Activated CD4-positive, alpha-beta T cell treated with anti-CD3 and anti-CD28 coated beads for 48 hours (primary cell): ENCODE results near the gene RAB4A.
"Not testable (repeated sequence)": the region's sequence is repeated elsewhere in the genome, so short reads cannot be mapped to it uniquely, and the experiment has no call there.

ENCODE experiments used
- DNase-seq: peaks from one replicate; pipeline ENCODE4 v3.0.0-alpha.2; 2020

The RAB4A gene

GRCh38 chr1:229300099-229300757, 29.3 kb downstream of the RAB4A start:
- no peak for DNase-seq

GRCh38 chr1:229302740-229303139, 31.8 kb downstream of the RAB4A start:
- no peak for DNase-seq

DNA sequence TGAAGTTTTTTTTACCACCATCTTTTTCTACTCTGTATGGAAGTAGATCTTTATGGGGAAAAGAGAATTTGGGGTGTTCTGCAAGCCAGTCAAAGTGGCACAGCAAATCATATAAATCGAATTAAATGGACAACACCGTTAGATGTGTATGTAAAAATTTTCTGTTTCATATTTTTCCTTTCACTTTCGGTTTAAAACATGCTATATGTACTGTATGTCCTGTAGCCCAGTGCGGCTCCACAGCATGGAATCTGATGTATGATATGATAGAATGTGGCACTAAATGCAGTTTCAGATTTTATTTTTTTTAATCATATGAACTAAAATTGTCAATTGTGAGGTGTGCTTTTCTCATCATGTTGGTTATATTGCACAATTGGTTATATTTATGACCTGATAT, 32.9 kb downstream of the RAB4A start:
- DNase-seq: no peak

GRCh38 chr1:229305392-229305791, 34.5 kb downstream of the RAB4A start:
- no peak for DNase-seq

GRCh38 chr1:229309074-229309473, 38.2 kb downstream of the RAB4A start:
- no peak for DNase-seq

DNA sequence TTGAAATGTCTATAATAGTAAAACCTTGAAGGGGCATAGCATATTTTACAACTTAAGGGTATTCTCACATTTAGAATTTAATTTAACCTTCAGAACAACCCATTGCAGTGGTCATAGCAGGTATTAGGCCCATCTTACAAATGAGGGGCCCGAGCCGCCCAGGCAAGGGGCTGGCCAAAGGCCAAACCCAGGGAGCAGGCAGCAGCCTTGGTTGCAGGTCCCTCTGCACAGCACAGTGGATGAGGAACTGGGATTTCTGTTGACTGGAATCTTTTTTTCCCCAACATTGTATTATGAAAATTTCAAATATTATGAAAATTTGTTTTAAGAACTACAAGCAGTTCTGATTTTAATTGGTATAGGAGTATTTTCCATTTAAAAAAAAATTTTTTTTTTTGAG, 38.8 kb downstream of the RAB4A start:
- DNase-seq: no peak

DNA sequence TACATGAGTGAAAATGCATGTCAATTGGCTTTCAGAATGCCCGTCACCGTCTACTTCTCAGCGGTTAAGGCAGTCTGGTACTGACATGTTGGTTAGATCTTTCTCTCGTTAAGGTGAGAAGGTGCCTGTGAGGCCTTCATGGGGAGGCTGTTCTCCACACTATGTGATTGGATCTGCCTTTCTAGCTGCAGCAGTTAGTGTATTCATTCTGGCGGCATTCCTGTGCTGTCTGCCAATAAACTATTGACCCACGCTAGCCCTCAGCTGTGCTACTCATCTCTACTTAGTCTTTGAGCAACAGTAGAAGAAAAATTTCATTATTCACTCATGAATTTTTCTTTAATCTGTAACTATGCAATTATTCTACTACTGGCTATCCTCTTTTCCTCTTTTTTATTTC, 39.9 kb downstream of the RAB4A start:
- DNase-seq: no peak

DNA sequence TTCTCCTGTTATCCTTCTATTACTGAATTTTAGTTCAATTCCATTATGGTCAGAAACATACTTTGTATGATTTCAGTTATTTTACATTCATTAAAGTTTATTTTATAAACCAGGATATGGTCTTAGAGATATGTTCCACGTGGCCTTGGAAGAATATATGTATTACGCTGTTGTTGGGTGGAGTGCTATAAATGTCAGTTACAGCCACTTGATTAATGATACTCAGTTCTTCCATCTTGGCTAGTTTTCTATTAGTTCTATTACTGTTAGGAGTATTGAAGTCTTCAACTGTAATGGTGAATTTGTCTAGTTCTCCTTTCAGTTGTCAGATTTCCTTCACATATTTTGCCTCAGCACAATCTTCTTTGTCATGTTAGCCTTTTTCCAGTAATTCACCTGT, 45.3 kb downstream of the RAB4A start:
- no peak for DNase-seq

DNA sequence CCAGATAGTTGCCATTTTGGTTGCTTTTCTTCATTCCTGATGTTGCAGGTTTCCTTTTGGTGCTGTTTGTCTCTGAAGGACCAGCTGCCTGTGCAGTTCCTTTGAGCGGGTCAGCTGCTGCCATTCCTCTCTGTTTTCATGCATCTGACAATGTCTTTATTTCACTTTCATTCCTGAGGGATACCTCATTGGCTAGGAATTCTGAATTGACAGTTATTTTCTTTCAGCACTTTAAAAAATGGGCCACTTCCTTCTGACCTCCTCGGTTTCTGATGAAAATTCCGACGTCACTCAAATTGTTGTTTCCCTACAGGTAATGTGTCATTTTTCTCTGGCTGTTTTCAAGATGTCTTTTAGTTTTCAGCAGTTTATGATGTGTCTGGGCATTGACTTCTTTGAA, 47.1 kb downstream of the RAB4A start:
- no peak for DNase-seq

GRCh38 chr1:229319487-229319886, 48.6 kb downstream of the RAB4A start:
- DNase-seq: no peak

DNA sequence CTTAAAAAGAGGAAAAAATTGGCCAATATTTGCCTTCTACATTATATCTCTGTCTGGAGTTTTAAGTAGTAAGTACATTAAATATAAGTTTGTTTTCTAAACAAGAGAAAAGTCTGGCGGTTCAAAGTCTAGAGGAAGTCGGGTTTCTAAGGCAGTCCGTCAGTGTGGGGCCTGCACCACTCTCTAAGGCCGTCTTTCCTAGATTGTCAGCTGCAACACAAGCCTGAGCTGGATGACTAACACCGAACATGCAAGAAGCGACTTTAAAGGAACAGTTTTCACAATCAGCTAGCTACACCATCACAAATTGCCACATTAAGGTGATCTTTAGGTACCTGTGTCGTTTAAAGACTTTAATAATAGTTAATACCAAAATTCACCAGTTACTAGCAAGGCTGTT, 52.3 kb downstream of the RAB4A start:
- no peak for DNase-seq

- DNase-seq: no peak
Measured at GRCh38 chr1:229323885-229324553, 53.1 kb downstream of the RAB4A start.

DNA sequence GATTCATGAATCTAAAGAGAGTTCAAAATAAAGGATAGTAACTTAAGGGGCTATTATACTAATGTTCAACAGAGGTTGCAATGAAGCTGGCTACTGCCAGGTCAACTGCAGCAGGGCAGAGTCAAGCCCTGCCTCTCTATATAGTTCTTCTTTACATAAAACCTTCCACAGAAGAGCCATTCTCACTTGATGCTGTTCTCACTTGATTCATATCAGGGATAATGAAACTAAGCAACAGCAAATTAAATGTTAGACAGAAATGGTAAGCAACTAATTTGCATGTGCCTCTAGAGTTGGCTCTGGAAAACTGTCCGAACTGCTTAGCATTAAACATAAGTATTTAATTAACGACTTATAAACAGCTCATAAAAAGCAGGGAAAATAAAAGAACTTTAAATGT, 54.5 kb downstream of the RAB4A start:
- no peak for DNase-seq

DNA sequence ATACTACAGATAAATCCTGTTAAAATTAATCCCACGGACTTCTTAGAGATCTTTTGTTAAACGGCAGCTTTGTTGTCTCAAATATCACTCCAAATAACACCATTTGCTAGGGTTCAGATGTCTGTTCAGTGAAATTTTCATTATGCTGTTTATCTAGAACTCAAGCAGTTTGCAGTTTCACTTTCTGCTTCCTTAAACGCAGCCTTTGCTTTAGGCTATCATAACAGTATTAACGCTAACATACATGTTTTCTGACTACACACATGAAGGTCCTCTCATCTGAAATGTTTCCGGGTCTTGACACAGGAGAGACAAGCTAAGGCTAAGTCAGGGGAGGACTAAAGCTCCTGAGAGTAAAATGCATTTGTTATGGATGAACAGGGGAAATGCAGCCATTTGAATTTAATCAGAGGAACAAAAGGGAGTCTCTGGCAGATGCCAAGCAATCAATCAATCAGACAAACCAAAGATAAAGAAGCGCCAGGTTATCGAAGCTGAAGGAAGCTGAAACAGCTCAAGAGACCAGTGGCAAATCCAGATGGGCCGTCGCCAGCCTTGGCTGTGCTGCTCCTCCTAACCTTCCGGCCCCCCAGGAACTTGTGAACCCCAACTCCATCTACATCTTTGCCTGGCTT, 55.1 kb downstream of the RAB4A start:
- DNase-seq: no peak

DNA sequence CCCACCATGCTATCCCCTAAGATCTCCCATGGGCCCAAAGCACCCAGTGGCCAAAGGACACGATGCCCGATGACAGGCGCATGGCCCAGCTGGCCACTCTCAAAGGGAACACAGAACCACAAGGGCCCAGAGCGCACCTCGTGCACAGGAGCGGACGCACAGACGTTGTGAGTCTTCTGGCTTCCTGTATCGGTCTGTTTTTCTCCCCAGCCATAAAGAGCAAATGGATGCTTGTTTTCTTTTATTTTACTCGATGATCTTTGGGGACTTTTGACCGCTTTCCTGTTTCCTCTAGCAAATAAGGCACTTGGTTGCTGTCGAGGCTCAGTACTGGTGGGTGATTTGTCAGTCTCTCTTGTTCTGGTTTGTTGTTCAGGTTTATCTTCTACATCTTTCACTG, 55.7 kb downstream of the RAB4A start:
- DNase-seq: no peak

DNA sequence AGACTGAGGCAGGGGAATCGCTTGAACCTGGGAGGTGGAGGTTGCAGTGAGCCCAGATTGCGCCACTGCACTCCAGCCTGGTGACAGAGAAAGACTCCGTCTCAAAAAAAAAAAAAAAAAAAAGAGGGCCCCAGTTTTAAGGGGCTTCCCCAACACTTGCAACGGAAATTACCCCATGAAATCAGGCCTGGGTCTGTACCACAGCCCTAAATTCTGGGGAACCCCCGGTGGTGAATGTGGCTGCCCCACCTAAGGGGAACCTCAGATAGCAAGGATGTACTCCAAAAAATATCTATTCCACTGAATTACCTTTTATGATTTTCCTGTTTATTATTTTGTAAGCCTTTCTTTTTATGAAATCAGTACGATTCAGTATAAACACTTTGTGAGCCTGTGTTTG, 56.9 kb downstream of the RAB4A start:
- not testable (repeated sequence) for DNase-seq

GRCh38 chr1:229328598-229329362, 57.9 kb downstream of the RAB4A start:
- no peak for DNase-seq

DNA sequence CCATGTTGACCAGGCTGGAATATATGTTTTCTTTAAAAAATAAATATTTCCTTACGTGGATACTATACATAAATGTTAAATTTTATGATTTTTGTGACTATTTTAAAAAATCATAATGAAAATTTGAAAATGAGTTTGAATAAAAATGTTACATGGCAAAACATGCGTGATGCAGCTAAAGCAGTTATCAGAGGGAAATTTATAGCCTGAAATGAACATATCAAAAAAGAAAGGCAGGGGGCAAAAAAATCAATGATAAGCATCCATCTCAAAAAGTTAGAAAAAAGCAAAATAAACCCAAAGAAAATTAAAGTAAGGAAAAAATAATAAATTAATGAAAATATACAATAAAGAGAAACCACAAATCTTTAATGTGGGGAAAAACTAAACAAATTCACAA, 63.4 kb downstream of the RAB4A start:
- DNase-seq: no peak

GRCh38 chr1:229334716-229335115, 63.8 kb downstream of the RAB4A start:
- DNase-seq: no peak

DNA sequence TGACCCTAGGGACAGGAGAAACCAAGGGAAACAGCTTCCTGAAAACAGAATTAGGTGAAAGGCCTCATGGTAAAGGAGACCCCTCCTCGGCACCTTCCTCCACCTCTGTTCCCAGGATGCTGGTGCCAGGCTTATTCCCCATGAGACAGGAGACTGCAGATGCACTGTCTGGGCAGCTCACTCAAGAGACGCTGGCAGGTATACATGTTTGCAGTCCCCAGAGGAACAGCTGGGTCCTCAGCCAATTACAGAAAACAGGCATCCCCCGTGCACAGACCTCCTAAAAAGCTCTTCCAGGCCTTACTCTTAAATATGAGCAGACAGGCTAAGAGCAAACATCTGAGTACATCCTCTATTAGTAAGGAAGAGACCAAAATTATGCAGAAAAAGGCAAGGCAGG, 65.4 kb downstream of the RAB4A start:
- DNase-seq: no peak

GRCh38 chr1:229339086-229339485, 68.2 kb downstream of the RAB4A start:
- no peak for DNase-seq

- peak; percentile 18 for DNase-seq
Measured at GRCh38 chr1:229339520-229339919, 68.6 kb downstream of the RAB4A start.

DNA sequence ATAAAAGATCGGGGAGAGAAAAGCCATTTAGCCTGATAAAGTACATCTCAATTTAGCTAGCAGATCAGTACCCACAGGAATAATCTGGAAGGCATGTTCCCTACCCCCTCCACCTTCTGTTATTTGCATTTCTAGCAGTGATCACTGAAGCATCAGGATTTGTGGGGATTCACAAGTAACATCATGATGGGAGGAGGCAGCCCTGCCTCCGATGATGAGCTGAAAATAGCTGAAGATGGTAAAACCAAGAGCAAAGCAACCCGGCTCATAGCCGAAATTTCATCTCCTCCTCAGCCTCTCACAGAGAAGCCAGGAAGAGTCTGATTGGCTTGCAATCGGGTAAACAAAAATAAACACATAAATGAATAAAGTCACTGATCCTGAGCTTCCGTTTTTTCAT, 69.6 kb downstream of the RAB4A start:
- DNase-seq: no peak
